HG02571 (cell line): ENCODE measurements around the gene C5orf24.
"Not testable (repeated sequence)": the region's sequence is repeated elsewhere in the genome, so short reads cannot be mapped to it uniquely, and the experiment has no call there.

Experiments
- ATAC-seq: cut with Tn5 transposase; IDR thresholded peaks from one replicate; pipeline ENCODE4 v1.9.1; 2021; ENCODE audit warnings: mild to moderate bottlenecking, moderate library complexity; ENCODE audit not compliant: unreplicated experiment

C5orf24 gene

DNA sequence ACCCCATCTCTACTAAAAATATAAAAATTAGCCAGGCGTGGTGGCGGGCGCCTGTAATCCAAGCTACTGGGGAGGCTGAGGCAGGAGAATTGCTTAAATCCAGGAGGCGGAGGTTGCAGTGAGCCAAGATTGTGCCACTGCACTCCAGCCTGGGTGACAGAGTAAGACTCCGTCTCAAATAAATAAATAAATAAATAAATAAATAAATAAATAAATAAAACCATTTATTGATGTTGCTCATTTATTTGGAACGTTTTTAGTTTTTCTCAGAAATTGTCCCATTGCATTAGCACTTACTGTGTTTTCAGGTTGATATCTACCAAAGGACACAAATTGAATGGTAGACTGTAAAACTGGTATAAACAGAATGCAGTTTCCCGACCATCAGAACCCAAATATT, 10.7 kb downstream of the C5orf24 start:
- not testable (repeated sequence) for ATAC-seq

DNA sequence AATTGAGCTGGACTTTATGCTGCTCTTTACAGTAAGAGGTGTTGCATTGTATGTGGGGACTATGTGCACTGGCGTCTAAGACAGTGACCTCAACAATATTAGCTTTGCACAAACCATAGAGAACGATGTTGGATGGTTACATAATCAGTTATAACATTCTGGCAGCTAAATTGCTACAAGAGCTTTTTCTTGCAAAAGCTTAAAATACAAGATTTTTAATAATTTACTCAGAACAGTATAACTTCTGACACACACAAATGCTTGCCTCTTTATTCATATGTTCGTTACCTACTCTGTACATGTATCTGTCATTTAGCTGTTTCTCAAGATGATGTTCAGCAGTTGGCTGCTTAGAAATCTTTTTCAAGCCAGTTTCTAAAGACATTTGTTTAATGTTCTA, 11.6 kb downstream of the C5orf24 start:
- no peak for ATAC-seq

DNA sequence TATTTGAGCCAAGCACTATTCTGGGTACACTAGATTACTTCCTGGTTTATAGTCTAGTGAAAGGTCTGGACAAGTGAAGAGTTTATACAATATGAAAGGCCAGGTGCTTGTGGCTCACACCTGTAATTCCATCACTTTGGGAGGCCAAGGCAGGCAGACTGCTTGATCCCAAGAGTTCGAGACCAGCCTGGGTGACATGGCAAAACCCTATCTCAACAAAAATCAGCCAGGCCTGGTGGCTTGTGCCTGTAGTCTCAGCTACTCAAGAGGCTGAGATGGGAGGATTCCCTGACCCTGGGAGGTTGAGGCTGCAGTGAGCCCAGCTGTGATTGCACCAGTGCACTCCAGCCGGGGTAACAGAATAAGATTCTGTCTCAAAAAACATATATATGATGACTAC, 18.9 kb downstream of the C5orf24 start:
- ATAC-seq, result no peak

DNA sequence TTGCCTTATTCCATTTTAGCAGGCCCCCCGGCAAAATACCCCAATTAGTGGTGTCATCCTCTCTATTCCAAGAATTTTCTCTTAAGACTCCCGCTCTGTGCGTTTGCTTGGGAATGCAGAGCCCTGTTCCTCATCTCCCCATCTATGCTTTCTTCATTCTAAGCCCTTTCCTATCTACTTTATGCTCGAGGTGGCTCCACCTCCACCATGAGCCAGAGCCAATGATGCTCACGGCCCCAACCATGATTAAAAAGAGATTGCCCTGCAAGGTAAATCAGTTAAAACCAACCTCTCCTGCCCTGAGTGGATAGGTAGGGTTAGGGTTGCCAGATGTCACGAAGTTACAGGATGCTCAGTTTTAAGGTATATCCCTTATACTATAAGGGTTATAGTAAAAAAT, 27.7 kb downstream of the C5orf24 start:
- ATAC-seq, result no peak

DNA sequence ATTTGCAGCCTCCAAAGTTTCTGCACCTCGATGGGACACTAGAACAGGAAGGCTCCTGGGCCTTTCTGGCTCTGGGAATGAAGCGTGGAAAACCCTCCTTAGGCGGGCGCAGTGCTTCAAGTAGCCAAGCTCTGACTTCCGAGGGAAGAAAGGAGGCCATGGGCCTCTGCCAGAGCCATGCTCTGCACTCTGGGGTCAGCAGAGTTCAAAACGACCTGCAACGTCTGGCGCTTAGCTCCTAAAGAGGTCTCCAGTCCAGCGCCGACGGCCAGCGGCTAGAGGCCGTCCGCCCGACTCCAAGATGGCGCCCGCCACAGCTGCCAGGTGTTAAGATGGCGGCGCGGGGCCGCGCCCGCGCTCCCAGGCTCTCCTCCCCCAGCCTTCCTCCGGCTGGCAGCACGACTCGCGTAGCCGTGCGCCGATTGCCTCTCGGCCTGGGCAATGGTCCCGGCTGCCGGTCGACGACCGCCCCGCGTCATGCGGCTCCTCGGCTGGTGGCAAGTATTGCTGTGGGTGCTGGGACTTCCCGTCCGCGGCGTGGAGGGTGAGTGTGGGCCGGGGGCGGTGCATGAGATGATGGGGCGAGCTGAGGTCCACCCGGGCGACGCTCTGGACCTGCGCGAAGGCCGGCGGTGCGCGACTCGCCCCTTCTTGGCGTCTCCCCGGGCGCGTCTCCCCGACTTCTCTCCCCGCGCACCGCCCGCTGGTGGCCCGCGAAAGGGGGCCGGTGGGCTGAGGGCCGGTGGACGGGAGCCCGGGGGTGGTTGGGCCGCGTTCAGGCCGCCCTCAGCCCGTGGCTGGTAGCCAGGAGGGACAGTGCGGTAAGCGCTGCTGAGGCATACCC, 28.4 kb downstream of the C5orf24 start, which contains the start of gene TXNDC15:
Gene TXNDC15, plus strand, starts transcription at position 385 of the 844 bp plus-strand sequence. Its CDS starts 57 bp downstream, at position 442.
- ATAC-seq, result peak; percentile 78

DNA sequence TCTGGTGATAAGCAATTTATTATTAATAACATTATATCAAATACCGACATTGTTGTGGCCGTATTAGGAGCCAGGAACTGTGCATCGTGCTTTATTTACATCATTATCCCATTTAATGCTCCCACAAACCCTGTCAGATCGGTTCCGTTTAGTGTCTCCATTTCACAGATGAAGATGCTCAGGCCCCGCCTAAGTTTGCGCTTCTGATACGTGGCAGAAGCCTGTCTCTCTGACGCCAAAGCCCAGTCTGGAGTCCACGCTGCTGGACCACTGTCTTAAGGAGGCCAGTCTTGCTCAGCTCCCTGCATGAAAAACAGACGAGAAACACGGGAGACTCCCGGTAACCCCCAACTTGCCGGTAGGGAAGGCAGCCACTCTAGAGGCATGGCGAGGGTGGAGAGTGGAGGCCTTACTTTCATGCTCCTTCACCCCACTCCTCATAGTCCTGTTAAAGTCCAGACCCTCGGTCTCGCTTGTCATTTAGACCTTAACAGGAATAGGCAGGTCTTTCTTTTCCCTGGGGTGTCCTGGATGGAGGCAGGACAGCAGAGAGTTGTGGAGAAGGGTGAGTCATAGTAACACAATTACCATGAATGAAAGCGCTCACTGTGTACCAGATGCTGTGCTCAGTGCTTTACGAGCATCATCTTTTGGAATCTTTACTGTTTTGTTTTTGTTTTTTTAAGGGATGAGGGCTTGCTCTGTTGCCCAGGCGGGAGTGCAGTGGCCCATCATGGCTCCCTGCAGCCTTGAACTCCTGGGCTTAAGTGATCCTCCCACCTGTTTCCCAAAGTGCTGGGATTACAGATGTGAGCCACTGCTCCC, 29.3 kb downstream of the C5orf24 start:
- ATAC-seq, result peak; percentile 34

DNA sequence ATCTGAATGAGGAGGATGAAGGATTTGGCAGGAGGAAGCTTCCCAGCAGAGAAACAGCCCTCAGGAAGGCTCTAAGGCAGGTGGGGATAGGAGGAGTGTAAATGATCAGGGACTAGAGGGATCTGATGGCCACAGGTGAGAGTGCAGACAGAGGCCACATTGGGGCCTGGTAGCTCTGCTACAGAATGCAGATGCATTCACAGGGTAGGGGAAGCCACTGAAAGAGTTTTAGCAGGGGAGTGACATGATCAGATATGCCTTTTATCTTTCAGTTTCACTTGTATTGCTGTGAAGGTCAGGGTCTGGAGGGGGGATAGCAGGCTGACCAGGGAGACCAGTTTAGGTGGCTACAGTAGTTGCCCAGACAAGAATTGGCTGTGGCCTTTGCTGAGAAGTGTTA, 31.4 kb downstream of the C5orf24 start:
- ATAC-seq, result no peak

DNA sequence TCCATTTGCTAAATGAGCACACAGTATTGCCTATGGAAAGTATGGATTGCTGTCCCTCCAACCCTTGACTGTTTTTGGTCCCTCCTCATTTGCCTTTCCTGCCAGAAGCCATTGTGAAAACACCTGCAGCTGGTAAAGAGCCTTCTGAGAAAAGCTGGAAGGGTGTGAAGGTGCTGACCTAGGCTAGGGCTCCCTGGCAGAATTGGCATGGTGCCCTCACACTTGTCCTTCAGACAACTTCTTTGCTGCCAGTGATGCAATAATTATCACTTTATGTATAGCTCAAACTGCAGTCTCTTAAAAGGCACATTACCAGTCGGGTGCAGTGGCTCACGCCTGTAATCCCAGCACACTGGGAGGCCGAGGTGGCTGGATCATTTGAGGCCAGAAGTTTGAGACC, 32.6 kb downstream of the C5orf24 start:
- ATAC-seq, result no peak

DNA sequence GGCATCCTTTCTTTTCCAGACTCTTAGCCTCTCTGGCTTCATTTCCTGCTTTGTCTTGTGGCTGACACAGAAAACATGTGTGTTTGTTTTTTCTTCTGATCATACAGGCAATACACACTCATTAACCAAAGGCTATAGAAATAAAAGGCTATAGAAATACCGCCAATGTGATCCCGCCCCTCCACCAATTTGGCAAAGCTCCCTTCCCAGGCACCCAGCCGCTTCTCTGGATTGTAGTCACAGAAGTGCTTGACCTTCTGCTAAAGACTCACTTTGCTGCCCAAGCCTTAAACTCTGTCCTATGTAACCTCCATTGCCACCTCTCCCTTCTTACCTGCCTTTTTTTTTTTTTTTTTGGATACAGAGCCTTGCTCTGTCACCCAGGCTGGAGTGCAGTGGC, 33.7 kb downstream of the C5orf24 start:
- no peak for ATAC-seq

DNA sequence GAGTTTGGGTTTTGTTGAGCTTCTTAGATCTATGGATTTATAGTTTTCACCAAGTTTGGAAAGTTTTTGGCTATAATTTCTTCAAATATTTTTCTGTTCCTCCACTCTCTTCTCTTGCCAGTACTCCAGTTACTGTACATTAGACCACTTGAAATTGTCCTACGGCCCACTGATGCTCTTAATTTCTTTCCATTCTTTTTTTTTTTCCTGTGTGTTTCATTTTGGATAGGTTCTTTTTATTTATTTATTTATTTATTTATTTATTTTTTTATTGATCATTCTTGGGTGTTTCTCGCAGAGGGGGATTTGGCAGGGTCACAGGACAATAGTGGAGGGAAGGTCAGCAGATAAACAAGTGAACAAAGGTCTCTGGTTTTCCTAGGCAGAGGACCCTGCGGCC, 35.2 kb downstream of the C5orf24 start:
- not testable (repeated sequence) for ATAC-seq

DNA sequence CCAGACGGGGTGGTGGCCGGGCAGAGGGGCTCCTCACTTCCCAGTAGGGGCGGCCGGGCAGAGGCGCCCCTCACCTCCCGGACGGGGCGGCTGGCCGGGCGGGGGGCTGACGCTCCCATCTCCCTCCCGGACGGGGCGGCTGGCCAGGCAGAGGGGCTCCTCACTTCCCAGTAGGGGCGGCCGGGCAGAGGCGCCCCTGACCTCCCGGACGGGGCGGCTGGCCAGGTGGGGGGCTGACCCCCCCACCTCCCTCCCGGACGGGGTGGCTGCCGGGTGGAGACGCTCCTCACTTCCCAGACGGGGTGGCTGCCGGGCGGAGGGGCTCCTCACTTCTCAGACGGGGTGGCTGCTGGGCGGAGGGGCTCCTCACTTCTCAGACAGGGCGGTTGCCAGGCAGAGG, 35.9 kb downstream of the C5orf24 start:
- not testable (repeated sequence) for ATAC-seq

DNA sequence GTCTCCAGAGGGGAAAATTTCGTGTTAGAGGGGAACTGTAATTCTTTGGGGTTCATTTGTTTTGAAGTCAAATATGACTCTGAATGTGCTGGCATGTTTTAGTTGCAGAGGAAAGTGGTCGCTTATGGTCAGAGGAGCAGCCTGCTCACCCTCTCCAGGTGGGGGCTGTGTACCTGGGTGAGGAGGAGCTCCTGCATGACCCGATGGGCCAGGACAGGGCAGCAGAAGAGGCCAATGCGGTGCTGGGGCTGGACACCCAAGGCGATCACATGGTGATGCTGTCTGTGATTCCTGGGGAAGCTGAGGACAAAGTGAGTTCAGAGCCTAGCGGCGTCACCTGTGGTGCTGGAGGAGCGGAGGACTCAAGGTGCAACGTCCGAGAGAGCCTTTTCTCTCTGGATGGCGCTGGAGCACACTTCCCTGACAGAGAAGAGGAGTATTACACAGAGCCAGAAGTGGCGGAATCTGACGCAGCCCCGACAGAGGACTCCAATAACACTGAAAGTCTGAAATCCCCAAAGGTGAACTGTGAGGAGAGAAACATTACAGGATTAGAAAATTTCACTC, 41.9 kb downstream of the C5orf24 start:
- no peak for ATAC-seq

DNA sequence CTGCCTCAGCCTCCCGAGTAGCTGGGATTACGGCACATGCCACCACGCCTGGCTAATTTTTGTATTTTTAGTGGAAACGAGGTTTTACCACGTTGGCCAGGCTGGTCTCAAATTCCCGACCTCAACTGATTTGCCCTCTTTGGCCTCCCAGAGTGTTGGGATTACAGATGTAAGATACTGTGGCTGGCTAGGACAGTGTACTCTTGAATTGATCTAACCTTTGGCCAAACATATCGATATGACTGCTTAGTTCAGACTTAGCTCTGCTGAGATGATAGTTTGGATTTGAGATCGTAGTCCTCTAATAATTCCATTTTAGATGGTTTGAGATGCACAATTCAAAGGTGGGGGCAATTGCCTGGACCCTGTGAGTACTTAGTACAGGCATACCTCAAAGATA, 43.6 kb downstream of the C5orf24 start:
- ATAC-seq, result no peak

DNA sequence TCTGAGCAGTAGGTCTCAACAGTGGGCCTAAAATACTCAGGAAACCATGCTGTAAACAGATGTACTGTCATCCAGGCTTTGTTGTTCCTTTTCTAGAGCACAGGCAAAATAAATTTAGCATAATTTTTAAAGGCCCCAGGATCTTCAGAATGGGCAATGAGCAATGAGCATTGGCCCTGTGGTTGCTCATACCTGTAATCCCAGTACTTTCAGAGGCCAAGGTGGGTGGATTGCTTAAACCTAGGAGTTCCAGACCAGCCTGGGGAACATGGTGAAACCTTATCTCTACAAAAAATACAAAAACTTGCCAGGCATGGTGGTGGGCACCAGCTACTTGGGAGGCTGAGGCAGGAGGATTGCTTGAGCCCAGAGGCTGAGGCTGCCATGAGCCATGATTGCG, 45.7 kb downstream of the C5orf24 start:
- no peak for ATAC-seq

DNA sequence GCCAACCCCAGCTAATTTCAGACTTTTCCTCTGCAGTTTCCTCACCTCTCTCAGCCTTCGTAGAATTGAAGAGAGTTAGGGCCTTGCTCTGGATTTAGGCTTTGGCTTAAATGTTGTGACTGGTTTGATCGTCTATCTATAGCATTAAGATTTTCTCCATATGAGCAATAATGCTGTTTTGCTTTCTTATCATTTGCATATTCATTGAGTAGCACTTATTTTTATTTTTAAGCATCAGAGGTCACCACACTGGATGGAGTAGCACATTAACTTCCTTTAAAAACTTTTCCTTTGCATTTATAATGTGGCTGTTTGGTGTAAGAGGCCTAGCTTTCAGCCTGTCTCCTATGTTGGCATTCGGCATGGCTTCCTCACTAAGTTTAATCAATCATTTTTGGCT, 46.5 kb downstream of the C5orf24 start:
- no peak for ATAC-seq

DNA sequence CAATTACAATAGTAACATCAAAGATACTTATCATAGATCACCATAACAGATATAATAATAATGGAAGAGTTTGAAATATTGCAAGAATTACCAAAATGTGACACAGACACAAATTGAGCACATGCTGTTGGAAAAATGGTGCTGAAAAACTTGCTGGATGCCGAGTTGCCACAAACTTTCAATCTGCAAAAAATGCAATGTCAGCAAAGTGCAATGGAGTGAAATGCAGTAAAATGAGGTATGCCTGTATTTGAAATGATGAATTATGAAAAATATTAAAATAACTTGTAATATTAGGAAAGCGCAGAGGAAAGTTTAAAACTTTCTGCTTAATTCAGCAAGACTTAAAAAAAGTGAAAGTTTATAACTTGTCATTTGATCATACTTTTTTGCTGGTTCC, 47.2 kb downstream of the C5orf24 start:
- ATAC-seq, result no peak

DNA sequence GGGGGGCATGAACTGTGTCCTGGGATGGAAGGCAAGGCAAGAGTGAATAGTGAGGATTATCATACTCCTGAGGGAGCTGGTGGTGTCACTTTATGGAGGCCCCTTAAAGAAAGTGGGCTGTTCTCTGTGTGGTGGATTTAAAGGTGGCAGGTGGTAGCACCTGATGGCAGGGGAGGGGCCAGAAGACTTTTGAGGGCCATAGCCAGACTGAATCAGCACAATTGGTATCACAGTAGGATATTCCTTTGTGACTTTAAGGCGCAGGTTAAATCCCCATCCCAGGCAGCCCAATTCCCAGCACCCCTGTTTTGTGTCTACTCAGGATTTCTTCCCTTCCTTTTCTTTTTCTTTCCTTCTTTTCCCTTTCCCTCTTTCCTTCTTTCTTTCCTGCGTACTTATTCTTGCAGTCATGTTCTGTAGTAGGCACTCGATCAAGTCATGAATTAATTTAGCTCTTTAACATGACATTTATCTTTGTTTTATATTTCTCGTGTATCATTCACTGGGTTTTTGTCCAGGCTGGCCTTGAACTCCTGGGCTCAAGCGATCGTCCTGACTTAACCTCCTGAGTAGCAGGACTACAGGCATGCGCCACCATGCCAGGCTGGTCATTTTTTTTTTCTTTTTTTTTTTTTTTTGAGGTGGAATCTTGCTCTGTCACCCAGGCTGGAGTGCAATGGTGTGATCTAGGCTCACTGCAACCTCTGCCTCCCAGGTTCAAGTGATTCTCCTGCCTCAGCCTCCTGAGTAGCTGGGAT, 48.2 kb downstream of the C5orf24 start:
- no peak for ATAC-seq

DNA sequence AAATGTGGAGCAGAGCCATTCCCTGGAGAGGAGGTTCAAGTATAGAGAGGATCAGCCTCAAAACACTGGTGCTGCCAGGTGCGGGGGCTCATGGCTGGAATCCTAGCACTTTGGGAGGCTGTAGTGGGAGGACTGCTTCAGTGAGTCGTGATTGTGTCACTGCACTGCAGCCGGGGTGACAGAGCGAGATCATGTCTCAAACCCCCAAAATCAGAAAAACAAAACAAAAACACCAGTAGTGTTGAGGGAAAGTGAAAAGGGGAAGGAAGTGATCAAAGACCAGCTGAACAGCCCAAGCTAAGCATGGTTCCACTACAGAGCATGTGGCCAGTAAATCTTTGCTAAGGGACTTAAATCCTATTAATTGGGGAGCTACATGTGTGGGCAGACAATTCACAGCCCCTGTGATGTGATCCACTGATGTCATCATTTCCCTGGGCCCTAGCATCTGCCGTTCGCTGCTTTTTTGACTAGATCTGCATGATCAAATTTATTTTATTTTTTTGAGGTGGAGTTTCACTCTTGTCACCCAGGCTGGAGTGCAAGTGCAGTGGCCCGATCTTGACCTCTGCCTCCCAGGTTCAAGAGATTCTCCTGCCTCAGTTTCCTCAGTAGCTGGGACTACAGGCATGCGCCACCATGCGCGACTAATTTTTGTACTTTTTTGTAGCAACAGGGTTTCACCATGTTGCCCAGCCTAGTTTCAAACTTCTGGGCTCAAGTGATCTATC, 56.5 kb downstream of the C5orf24 start:
- no peak for ATAC-seq

DNA sequence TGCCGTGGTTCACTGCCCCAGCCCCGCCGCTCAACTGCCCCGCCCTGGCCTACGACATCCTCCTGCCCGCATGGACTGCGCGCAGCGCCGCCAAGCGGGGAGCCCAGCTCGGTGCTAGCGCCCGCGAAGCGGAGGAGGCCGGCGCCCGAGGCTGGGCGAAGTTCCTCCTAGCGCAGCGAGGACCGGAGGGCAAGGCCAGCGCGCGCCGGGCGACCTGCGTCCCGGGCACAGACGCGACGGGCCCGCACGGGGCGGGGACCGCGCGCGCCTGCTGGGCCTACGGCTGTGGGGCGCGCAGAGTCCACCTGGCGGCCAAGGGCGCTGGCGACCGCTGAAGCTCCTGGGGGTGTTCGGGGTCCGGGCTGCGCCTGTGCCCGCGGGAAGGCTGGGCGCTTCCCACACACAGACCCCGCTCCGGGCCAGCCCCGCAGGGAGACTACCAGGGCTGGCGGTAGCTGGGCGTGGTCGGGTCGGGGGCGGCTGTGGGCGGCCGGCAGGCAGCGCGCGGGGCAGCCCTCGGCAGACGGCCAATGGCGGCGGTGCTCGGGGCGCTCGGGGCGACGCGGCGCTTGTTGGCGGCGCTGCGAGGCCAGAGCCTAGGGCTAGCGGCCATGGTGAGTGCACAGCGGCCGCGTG, 59.0 kb downstream of the C5orf24 start, which contains the start of gene PCBD2:
Gene PCBD2, plus strand, starts transcription at position 522 of the 636 bp plus-strand sequence. Its CDS starts 9 bp downstream, at position 531.
- peak; percentile 78 for ATAC-seq
